Endothelial cell of umbilical vein (primary cell): ENCODE measurements around the gene LAMC1.

ENCODE experiments used
- CTCF ChIP-seq, 2 donors: IDR thresholded peaks; 1 replicate in 1 of 2; 2 replicates in 1 of 2; pipeline ENCODE4 v1.5.1; 2011; ENCODE audit warnings: low read length in 2 of 2, mild to moderate bottlenecking in 2 of 2, moderate library complexity in 2 of 2, control low read depth in 1 of 2, inconsistent platforms in 1 of 2, low read depth in 1 of 2; ENCODE audit not compliant: insufficient read depth in 1 of 2; ENCODE audit errors: extremely low read depth in 1 of 2
- EZH2 ChIP-seq: IDR thresholded peaks from 2 replicates; pipeline ENCODE4 v1.6.1; 2012; ENCODE audit warnings: borderline replicate concordance, low read depth, mild to moderate bottlenecking, moderate library complexity, low read length, inconsistent platforms; ENCODE audit not compliant: severe bottlenecking
- FOS ChIP-seq: IDR thresholded peaks from 2 replicates; pipeline ENCODE4 v1.6.1; 2011; ENCODE audit warnings: mild to moderate bottlenecking, low read length, moderate library complexity, borderline replicate concordance; ENCODE audit not compliant: insufficient read depth
- GATA2 ChIP-seq: IDR thresholded peaks from 2 replicates; pipeline ENCODE4 v1.7.0; 2011; ENCODE audit warnings: low read depth, mild to moderate bottlenecking, moderate library complexity, mixed read lengths, low read length; ENCODE audit not compliant: insufficient read length, insufficient read depth
- JUN ChIP-seq: IDR thresholded peaks from 2 replicates; pipeline ENCODE4 v1.6.1; 2011; ENCODE audit warnings: borderline replicate concordance, low read depth; ENCODE audit not compliant: insufficient read length, insufficient read depth
- MYC ChIP-seq: IDR thresholded peaks from one replicate; pipeline ENCODE4 v1.6.1; 2011; ENCODE audit warnings: mild to moderate bottlenecking, low read depth, low read length
- POLR2A ChIP-seq: IDR thresholded peaks from 2 replicates; pipeline ENCODE4 v1.6.1; 2012; ENCODE audit warnings: low read depth, mild to moderate bottlenecking, control low read depth, low read length
- POLR2AphosphoS5 ChIP-seq: IDR thresholded peaks from 2 replicates; pipeline ENCODE4 v1.6.1; 2012; ENCODE audit warnings: low read depth, mild to moderate bottlenecking, control low read depth, low read length, moderate library complexity; ENCODE audit not compliant: insufficient read depth
- TF ChIP-seq, protein P1 (sequence below): IDR thresholded peaks from 2 replicates; pipeline ENCODE4 v1.6.1; 2011; ENCODE audit not compliant: insufficient read depth, insufficient read length

GRCh38 chr1:183149273-183149672, 126.1 kb downstream of the LAMC1 start:
- TF ChIP-seq EZH2 (no peak), CTCF (IDR thresholded peaks at IDR 0.05; ENCODE audit: extremely low read depth in 1 of 2, insufficient read depth in 1 of 2, low read depth in 1 of 2, low read length in 2 of 2) (no peak), POLR2A (no peak), GATA2 (no peak), POLR2AphosphoS5 (no peak), JUN (no peak), FOS (no peak), MYC (no peak)
- TF ChIP-seq, protein P1, sequence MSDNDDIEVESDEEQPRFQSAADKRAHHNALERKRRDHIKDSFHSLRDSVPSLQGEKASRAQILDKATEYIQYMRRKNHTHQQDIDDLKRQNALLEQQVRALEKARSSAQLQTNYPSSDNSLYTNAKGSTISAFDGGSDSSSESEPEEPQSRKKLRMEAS: no peak
